Lower leg skin (tissue), 3 donors: Measurements from ENCODE around the gene DNAH14.

Source experiments
- CTCF ChIP-seq, 3 donors: fragments of 450-650 bp; IDR thresholded peaks; one replicate each; pipeline ENCODE4 v1.5.1; 2016; ENCODE audit warnings: antibody characterized with exemption in 3 of 3, mild to moderate bottlenecking in 3 of 3, moderate library complexity in 2 of 3
- POLR2A ChIP-seq, 2 donors: fragments of 450-650 bp; IDR thresholded peaks; one replicate each; pipeline ENCODE4 v1.6.1; 2016 to 2017; ENCODE audit warnings: antibody characterized with exemption in 2 of 2, mild to moderate bottlenecking in 1 of 2, moderate library complexity in 1 of 2

GRCh38 chr1:225347123-225347683 is 417.7 kb downstream of the DNAH14 start:
- no peak for TF ChIP-seq CTCF (IDR thresholded peaks at IDR 0.05)
- no peak for TF ChIP-seq POLR2A (IDR thresholded peaks at IDR 0.05)
